GM12872 (cell line): ENCODE measurements around the gene DCTN1.

Experiments
- CTCF ChIP-seq: IDR thresholded peaks from 3 replicates; pipeline ENCODE4 v1.5.1; 2011; ENCODE audit warnings: low read depth, mild to moderate bottlenecking, low read length, moderate library complexity; ENCODE audit not compliant: insufficient read depth

Gene DCTN1

GRCh38 chr2:74390606-74391005 lies 10.5 kb upstream of the DCTN1 start:
- no peak for TF ChIP-seq CTCF

- no peak for TF ChIP-seq CTCF
Observed at GRCh38 chr2:74387346-74387745, 7.2 kb upstream of the DCTN1 start.

- no peak for TF ChIP-seq CTCF
Observed at GRCh38 chr2:74385396-74385795, 5.3 kb upstream of the DCTN1 start.

GRCh38 chr2:74384051-74384450 lies 3.9 kb upstream of the DCTN1 start:
- TF ChIP-seq CTCF: no peak

GRCh38 chr2:74383254-74383653 lies 3.1 kb upstream of the DCTN1 start:
- TF ChIP-seq CTCF: no peak

- no peak for TF ChIP-seq CTCF
Observed at GRCh38 chr2:74381751-74382150, 1.6 kb upstream of the DCTN1 start.

GRCh38 chr2:74378007-74378406 lies 2.1 kb downstream of the DCTN1 start:
- no peak for TF ChIP-seq CTCF

- no peak for TF ChIP-seq CTCF
Observed at GRCh38 chr2:74375838-74376237, 4.3 kb downstream of the DCTN1 start.
